Measurements from ENCODE around the gene BAX.
"Not testable (repeated sequence)": the region's sequence is repeated elsewhere in the genome, so short reads cannot be mapped to it uniquely, and the experiment has no call there.

BAX gene

GRCh38 chr19:48954595-48955307 lies at the start of gene BAX:
BAX (plus strand) TSS chr19:48954875; CDS start chr19:48954929, 54 bp downstream.
- DNase-seq (ENCODE audit: low read depth in 2 of 2) = peak; percentile 71 to 77

- DNase-seq (ENCODE audit: low read depth in 2 of 2) = no peak
These were observed 49.0 kb upstream of the BAX start for GRCh38 chr19:48905664-48906063.

- no peak for DNase-seq (ENCODE audit: low read depth in 2 of 2)
These were observed 48.4 kb upstream of the BAX start for GRCh38 chr19:48906324-48906723.

- no peak for DNase-seq (ENCODE audit: low read depth in 2 of 2)
These were observed 47.0 kb upstream of the BAX start for GRCh38 chr19:48907671-48908070.

- not testable (repeated sequence) for DNase-seq (ENCODE audit: low read depth in 2 of 2)
These were observed 45.1 kb upstream of the BAX start for GRCh38 chr19:48909424-48910077.

- no peak for DNase-seq (ENCODE audit: low read depth in 2 of 2)
These were observed 43.9 kb upstream of the BAX start for GRCh38 chr19:48910803-48911202.

GRCh38 chr19:48913114-48913889 lies 41.4 kb upstream of the BAX start:
- DNase-seq (ENCODE audit: low read depth in 2 of 2) = no peak

- no peak for DNase-seq (ENCODE audit: low read depth in 2 of 2)
These were observed 40.5 kb upstream of the BAX start for GRCh38 chr19:48914181-48914580.

- DNase-seq (ENCODE audit: low read depth in 2 of 2) = no peak
These were observed 38.9 kb upstream of the BAX start for GRCh38 chr19:48915757-48916156.

GRCh38 chr19:48918071-48918470 lies 36.6 kb upstream of the BAX start:
- DNase-seq (ENCODE audit: low read depth in 2 of 2) = no peak

- no peak for DNase-seq (ENCODE audit: low read depth in 2 of 2)
These were observed 35.9 kb upstream of the BAX start for GRCh38 chr19:48918801-48919247.

- DNase-seq (ENCODE audit: low read depth in 2 of 2) = not testable (repeated sequence)
These were observed 35.4 kb upstream of the BAX start for GRCh38 chr19:48919271-48919670.

GRCh38 chr19:48920949-48921348 lies 33.7 kb upstream of the BAX start:
- DNase-seq (ENCODE audit: low read depth in 2 of 2) = no peak

GRCh38 chr19:48921721-48922500 lies 32.8 kb upstream of the BAX start:
- no peak for DNase-seq (ENCODE audit: low read depth in 2 of 2)

GRCh38 chr19:48922548-48923490 lies 31.9 kb upstream of the BAX start:
- DNase-seq (ENCODE audit: low read depth in 2 of 2) = no peak

- DNase-seq (ENCODE audit: low read depth in 2 of 2) = no peak
These were observed 29.3 kb upstream of the BAX start for GRCh38 chr19:48925240-48925843.

- DNase-seq (ENCODE audit: low read depth in 2 of 2) = not testable (repeated sequence)
These were observed 28.8 kb upstream of the BAX start for GRCh38 chr19:48925890-48926289.

- DNase-seq (ENCODE audit: low read depth in 2 of 2) = no peak
These were observed 27.8 kb upstream of the BAX start for GRCh38 chr19:48926909-48927308.

GRCh38 chr19:48927692-48928091 lies 27.0 kb upstream of the BAX start:
- not testable (repeated sequence) for DNase-seq (ENCODE audit: low read depth in 2 of 2)

Data from stimulated activated CD8-positive, alpha-beta memory T cell treated with anti-CD3 and anti-CD28 coated beads, Interleukin-7, amount 100 ng/mL, for 1 hour (primary cell).